HEK293 (cell line): ENCODE data around the gene LRP5.

Experiments
- CTCF ChIA-PET: fragments of 350-600 bp; formaldehyde crosslinking; extraction: SDS; loops from one replicate; lab custom pipeline; 2021; ENCODE audit warnings: antibody characterized with exemption; lab: Yijun Ruan, JAX
- POLR2A ChIA-PET: fragments of 300-600 bp; formaldehyde crosslinking; extraction: SDS; loops from one replicate; lab custom pipeline; 2020; ENCODE audit warnings: antibody characterized with exemption, inconsistent platforms; lab: Yijun Ruan, JAX
- H3K27ac ChIP-seq: fragments of 200-500 bp; sonication (Bioruptor generic); 2 replicates; pipeline ENCODE4 v1.5.1; 2014; ENCODE audit warnings: low read depth, low read length, control low read depth, inconsistent platforms; ENCODE audit errors: extremely low read depth
- H3K36me3 ChIP-seq, 2 experiments: fragments of 200-500 bp in 1 of 2; sonication (Bioruptor generic) in 1 of 2; 1 replicate in 1 of 2; 2 replicates in 1 of 2; pipeline ENCODE4 v1.5.1; 2014 to 2017; ENCODE audit warnings: inconsistent platforms in 2 of 2, low read length in 2 of 2; ENCODE audit not compliant: control insufficient read depth in 2 of 2, insufficient read depth in 1 of 2
- H3K4me1 ChIP-seq: fragments of 200-500 bp; sonication (Bioruptor generic); 2 replicates; pipeline ENCODE4 v1.5.1; 2014; ENCODE audit warnings: mild to moderate bottlenecking, low read length, inconsistent platforms; ENCODE audit not compliant: control insufficient read depth, insufficient read depth
- H3K4me3 ChIP-seq: 2 replicates; pipeline ENCODE4 v1.5.1; 2011; ENCODE audit warnings: low read depth, mild to moderate bottlenecking, control low read depth, low read length, moderate library complexity
- H3K9me3 ChIP-seq: fragments of 200-500 bp; sonication (Bioruptor generic); 2 replicates; pipeline ENCODE4 v1.5.1; 2014; ENCODE audit warnings: low read depth, low read length, inconsistent platforms; ENCODE audit not compliant: control insufficient read depth, insufficient read depth
- BCL11A ChIP-seq: fragments of 450-650 bp; formaldehyde crosslinking; IDR thresholded peaks from 2 replicates; pipeline ENCODE4 v1.5.1; 2016; ENCODE audit warnings: low read depth, missing biosample characterization, missing genetic modification characterization
- BCL11B ChIP-seq: fragments of 450-650 bp; formaldehyde crosslinking; IDR thresholded peaks from 2 replicates; pipeline ENCODE4 v1.5.1; 2016; ENCODE audit warnings: low read depth, missing biosample characterization, missing genetic modification characterization
- KLF10 ChIP-seq: fragments of 450-650 bp; IDR thresholded peaks from 2 replicates; pipeline ENCODE4 v1.5.1; 2018; ENCODE audit warnings: missing biosample characterization, mild to moderate bottlenecking, missing genetic modification characterization
- OVOL3 ChIP-seq: fragments of 450-650 bp; formaldehyde crosslinking; IDR thresholded peaks from 2 replicates; pipeline ENCODE4 v1.5.1; 2016; ENCODE audit warnings: missing biosample characterization, missing genetic modification characterization
- SALL2 ChIP-seq: fragments of 450-650 bp; formaldehyde crosslinking; IDR thresholded peaks from 2 replicates; pipeline ENCODE4 v1.5.0; 2017; ENCODE audit warnings: missing biosample characterization, mild to moderate bottlenecking, missing genetic modification characterization, borderline replicate concordance
- SP3 ChIP-seq: fragments of 450-650 bp; formaldehyde crosslinking; IDR thresholded peaks from 2 replicates; pipeline ENCODE4 v1.5.1; 2016; ENCODE audit warnings: missing biosample characterization, missing genetic modification characterization
- YY2 ChIP-seq: fragments of 450-650 bp; formaldehyde crosslinking; IDR thresholded peaks from 2 replicates; pipeline ENCODE4 v1.5.1; 2016; ENCODE audit warnings: missing biosample characterization, missing genetic modification characterization
- ZNF138 ChIP-seq: fragments of 450-650 bp; formaldehyde crosslinking; IDR thresholded peaks from 2 replicates; pipeline ENCODE4 v1.5.1; 2016; ENCODE audit warnings: missing biosample characterization, missing genetic modification characterization, borderline replicate concordance
- ZNF16 ChIP-seq: fragments of 450-650 bp; formaldehyde crosslinking; IDR thresholded peaks from 2 replicates; pipeline ENCODE4 v1.5.1; 2016; ENCODE audit warnings: low read depth, missing biosample characterization, missing genetic modification characterization
- ZNF2 ChIP-seq: fragments of 450-650 bp; formaldehyde crosslinking; IDR thresholded peaks from 2 replicates; pipeline ENCODE4 v1.5.1; 2016; ENCODE audit warnings: missing biosample characterization, missing genetic modification characterization
- ZNF266 ChIP-seq: fragments of 450-650 bp; formaldehyde crosslinking; IDR thresholded peaks from 2 replicates; pipeline ENCODE4 v1.5.1; 2016; ENCODE audit warnings: missing biosample characterization, missing genetic modification characterization, low read depth
- ZNF274 ChIP-seq, 2 experiments: fragments of 200-500 bp in 1 of 2; fragments of 450-650 bp in 1 of 2; sonication (Bioruptor generic) in 1 of 2; formaldehyde crosslinking in 1 of 2; IDR thresholded peaks; 2 replicates each; pipeline versions ENCODE4 v1.5.1 to v1.6.1; 2014 to 2016; ENCODE audit warnings: borderline replicate concordance in 1 of 2, inconsistent platforms in 1 of 2, low read length in 1 of 2, missing biosample characterization in 1 of 2, missing genetic modification characterization in 1 of 2
- ZNF311 ChIP-seq: fragments of 450-650 bp; formaldehyde crosslinking; IDR thresholded peaks from 2 replicates; pipeline ENCODE4 v1.5.1; 2017; ENCODE audit warnings: missing biosample characterization, missing genetic modification characterization, borderline replicate concordance
- ZNF366 ChIP-seq: fragments of 450-650 bp; formaldehyde crosslinking; conservative IDR thresholded peaks from 2 replicates; pipeline ENCODE4 v1.5.1; 2016; ENCODE audit warnings: missing biosample characterization, missing genetic modification characterization
- ZNF596 ChIP-seq: fragments of 450-650 bp; IDR thresholded peaks from 2 replicates; pipeline ENCODE4 v1.5.0; 2018; ENCODE audit warnings: missing biosample characterization, mild to moderate bottlenecking, missing genetic modification characterization, moderate library complexity
- ZNF623 ChIP-seq: fragments of 450-650 bp; formaldehyde crosslinking; IDR thresholded peaks from 2 replicates; pipeline ENCODE4 v1.5.1; 2016; ENCODE audit warnings: missing biosample characterization, missing genetic modification characterization
- ZNF658 ChIP-seq: fragments of 450-650 bp; formaldehyde crosslinking; IDR thresholded peaks from 2 replicates; pipeline ENCODE4; 2016; ENCODE audit warnings: missing biosample characterization, missing genetic modification characterization
- ZNF747 ChIP-seq: fragments of 450-650 bp; formaldehyde crosslinking; IDR thresholded peaks from 2 replicates; pipeline ENCODE4 v1.5.1; 2016; ENCODE audit warnings: missing biosample characterization, missing genetic modification characterization
- ZNF791 ChIP-seq: fragments of 450-650 bp; formaldehyde crosslinking; IDR thresholded peaks from 2 replicates; pipeline ENCODE4 v1.5.1; 2016; ENCODE audit warnings: missing biosample characterization, missing genetic modification characterization
- ZNF792 ChIP-seq: fragments of 450-650 bp; formaldehyde crosslinking; IDR thresholded peaks from 2 replicates; pipeline ENCODE4 v1.5.1; 2016; ENCODE audit warnings: missing biosample characterization, missing genetic modification characterization
- ZNF843 ChIP-seq: fragments of 450-650 bp; formaldehyde crosslinking; IDR thresholded peaks from 2 replicates; pipeline ENCODE4 v1.5.1; 2016; ENCODE audit warnings: missing biosample characterization, missing genetic modification characterization
- ZSCAN23 ChIP-seq: fragments of 450-650 bp; formaldehyde crosslinking; IDR thresholded peaks from 2 replicates; pipeline ENCODE4 v1.5.1; 2016; ENCODE audit warnings: missing biosample characterization, missing genetic modification characterization
- ZSCAN5A ChIP-seq: fragments of 450-650 bp; formaldehyde crosslinking; IDR thresholded peaks from 2 replicates; pipeline ENCODE4 v1.5.1; 2016; ENCODE audit warnings: missing biosample characterization, missing genetic modification characterization
- ZXDB ChIP-seq: fragments of 450-650 bp; formaldehyde crosslinking; IDR thresholded peaks from 2 replicates; pipeline ENCODE4 v1.5.1; 2016; ENCODE audit warnings: missing biosample characterization, missing genetic modification characterization

Gene LRP5

DNA sequence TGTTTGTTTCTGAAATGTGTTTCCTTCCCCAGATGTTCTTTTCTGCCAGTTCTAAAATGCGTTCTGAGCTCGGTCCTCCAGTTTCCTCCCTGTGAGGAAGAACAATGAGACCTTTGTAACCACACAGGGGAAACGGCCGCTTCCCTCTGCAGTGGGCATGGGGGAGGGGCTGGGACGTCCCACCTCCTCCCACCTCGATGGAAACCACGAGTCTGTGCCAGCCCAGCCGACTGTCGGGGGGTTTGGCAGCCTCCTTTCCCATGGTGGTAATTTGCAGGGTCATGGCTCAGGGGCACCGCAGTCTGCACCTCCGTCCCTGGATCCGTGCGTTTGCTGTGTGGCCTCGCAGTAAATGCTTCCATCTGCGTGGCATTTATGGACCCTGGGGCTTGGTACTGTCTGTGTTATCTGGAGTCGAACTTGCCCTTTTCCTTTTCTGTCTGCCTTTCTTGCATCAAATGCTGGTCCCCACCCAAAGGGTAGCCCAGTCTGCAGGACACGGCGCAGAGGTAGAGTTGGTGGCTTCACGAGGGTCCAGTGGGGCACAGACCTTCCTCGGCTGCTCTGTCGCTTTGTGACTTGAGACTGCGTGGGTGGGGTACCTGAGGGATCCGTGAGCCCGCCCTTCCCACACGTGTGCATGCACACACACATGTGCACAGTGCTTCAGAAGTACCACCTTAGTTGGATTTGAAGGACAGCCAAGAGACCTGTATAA lies 16.1 kb downstream of the LRP5 start:
- Histone ChIP-seq H3K4me3 (no peak overlapping the region), H3K4me1 (no peaks in the 10 kb centered on the region), H3K9me3 (no peaks in the 10 kb centered on the region), H3K36me3 (no peaks in the 10 kb centered on the region), H3K27ac (no peak overlapping the region)
- ChIA-PET POLR2A (no interaction called here), CTCF (interaction anchor here (0.5 to 1.1 kb wide), 4 partner anchors 15 to 120 kb away, joined by 3 to 5 read pairs (median 4); no protein-coding TSS in a partner anchor)
- TF ChIP-seq SP3 (tag by site-specific recombination): no peak
- TF ChIP-seq ZNF138 (tag by site-specific recombination): no peak
- TF ChIP-seq OVOL3: no peak
- no peak for TF ChIP-seq ZNF843 (tag by site-specific recombination)
- no peak for TF ChIP-seq ZNF366 (tag by site-specific recombination)
- no peak for TF ChIP-seq BCL11A (tag by site-specific recombination)
- no peak for TF ChIP-seq YY2 (tag by site-specific recombination)

DNA sequence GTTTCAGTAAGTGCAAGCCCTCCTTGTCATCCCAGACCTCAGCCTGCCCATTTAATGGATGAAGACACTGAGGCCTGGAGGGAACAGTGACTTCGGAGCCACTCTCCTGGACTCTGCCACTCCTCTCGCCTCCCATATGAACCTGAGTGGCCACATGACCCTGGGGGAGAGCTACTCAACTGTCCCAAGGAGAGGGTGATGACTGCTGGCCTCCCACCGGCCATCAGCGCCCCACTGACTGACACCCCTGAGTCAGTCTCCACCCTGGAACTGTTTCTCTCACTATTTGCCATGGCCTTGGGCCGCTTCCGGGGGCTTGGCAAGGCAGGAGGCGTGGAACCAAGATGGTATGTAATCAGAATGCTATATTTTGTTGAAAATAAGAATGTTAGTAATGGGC lies 17.1 kb downstream of the LRP5 start:
- Histone ChIP-seq H3K36me3 (no peaks in the 10 kb centered on the region), H3K4me1 (no peaks in the 10 kb centered on the region), H3K9me3 (no peaks in the 10 kb centered on the region), H3K4me3 (no peak overlapping the region), H3K27ac (no peak overlapping the region)
- ChIA-PET POLR2A (no interaction called here), CTCF (interaction anchor here (0.9 kb wide), 1 partner anchor 124 kb away, joined by 3 read pairs; no protein-coding TSS in a partner anchor)
- TF ChIP-seq ZNF791 (no peak), ZNF311 (no peak), ZNF623 (tag by site-specific recombination) (no peak), ZSCAN5A (tag by site-specific recombination) (no peak), ZNF266 (no peak), ZNF792 (tag by site-specific recombination) (no peak), ZXDB (no peak), ZNF274 (IDR thresholded peaks at IDR 0.05; ENCODE audit: low read length) (no peak), ZNF274 (tag by site-specific recombination; IDR thresholded peaks at IDR 0.05; ENCODE audit: borderline replicate concordance) (no peak), ZNF747 (no peak)

GRCh38 chr11:68329978-68330699 lies 17.7 kb downstream of the LRP5 start:
- no peak overlapping the region for H3K27ac ChIP-seq
- ChIA-PET CTCF (interaction anchor here (0.9 kb wide), 1 partner anchor 124 kb away, joined by 3 read pairs; no protein-coding TSS in a partner anchor), POLR2A (no interaction called here)
- TF ChIP-seq ZNF658 (tag by site-specific recombination): no peak
- no peak for TF ChIP-seq KLF10 (tag by site-specific recombination)
- TF ChIP-seq BCL11B (tag by site-specific recombination): no peak
- TF ChIP-seq ZSCAN23 (tag by site-specific recombination): no peak
- no peak for TF ChIP-seq ZNF2 (tag by site-specific recombination)
- TF ChIP-seq SALL2 (tag by site-specific recombination): no peak
- TF ChIP-seq ZNF596 (tag by site-specific recombination): no peak
- no peak for TF ChIP-seq ZNF16 (tag by site-specific recombination)
- TF ChIP-seq, all 188 proteins: peak for 0
- H3K4me3 ChIP-seq: no peak overlapping the region
- H3K9me3 ChIP-seq: no peaks in the 10 kb centered on the region
- no peaks in the 10 kb centered on the region for H3K36me3 ChIP-seq
- no peaks in the 10 kb centered on the region for H3K4me1 ChIP-seq
